Prostate gland (tissue), 2 donors: ENCODE data around the gene LUZP1.

Experiments
- POLR2A ChIP-seq: fragments of 450-650 bp; IDR thresholded peaks from one replicate; pipeline ENCODE4 v1.6.1; 2016; ENCODE audit warnings: antibody characterized with exemption, mild to moderate bottlenecking
- POLR2AphosphoS5 ChIP-seq: sonication (generic); formaldehyde crosslinking; IDR thresholded peaks from one replicate; pipeline ENCODE4 v1.6.1; 2017; ENCODE audit warnings: antibody characterized with exemption
- TF ChIP-seq, protein P1 (sequence below), 4 experiments: fragments of 200-600 bp in 2 of 4; fragments of 450-650 bp in 2 of 4; sonication (generic) in 2 of 4; IDR thresholded peaks; 1 replicate in 3 of 4; 2 replicates in 1 of 4; pipeline ENCODE4 v1.5.1; 2016 to 2019; ENCODE audit warnings: antibody characterized with exemption in 4 of 4, mild to moderate bottlenecking in 2 of 4, moderate library complexity in 2 of 4

DNA sequence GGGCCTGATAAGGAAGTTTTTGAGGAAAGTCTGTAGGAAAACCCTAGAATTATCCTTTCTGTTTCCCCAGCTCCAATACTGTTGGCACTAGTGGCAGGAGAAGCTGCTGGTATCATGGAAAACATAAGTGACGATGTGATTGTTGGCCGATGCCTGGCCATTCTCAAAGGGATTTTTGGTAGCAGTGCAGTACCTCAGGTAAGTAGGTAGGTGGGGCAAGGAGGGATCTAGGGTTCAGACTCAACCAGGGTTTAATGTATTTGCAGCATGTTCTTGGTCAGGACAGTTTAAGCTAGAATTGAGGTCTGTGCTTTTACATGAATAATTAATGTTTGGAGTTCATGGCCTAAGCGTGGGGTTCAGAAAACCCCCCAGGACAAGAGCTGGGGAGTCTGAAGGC lies 87.3 kb downstream of the LUZP1 start:
- TF ChIP-seq, protein P1, sequence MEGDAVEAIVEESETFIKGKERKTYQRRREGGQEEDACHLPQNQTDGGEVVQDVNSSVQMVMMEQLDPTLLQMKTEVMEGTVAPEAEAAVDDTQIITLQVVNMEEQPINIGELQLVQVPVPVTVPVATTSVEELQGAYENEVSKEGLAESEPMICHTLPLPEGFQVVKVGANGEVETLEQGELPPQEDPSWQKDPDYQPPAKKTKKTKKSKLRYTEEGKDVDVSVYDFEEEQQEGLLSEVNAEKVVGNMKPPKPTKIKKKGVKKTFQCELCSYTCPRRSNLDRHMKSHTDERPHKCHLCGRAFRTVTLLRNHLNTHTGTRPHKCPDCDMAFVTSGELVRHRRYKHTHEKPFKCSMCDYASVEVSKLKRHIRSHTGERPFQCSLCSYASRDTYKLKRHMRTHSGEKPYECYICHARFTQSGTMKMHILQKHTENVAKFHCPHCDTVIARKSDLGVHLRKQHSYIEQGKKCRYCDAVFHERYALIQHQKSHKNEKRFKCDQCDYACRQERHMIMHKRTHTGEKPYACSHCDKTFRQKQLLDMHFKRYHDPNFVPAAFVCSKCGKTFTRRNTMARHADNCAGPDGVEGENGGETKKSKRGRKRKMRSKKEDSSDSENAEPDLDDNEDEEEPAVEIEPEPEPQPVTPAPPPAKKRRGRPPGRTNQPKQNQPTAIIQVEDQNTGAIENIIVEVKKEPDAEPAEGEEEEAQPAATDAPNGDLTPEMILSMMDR (IDR thresholded peaks at IDR 0.05): peak in 1 of 4 experiments; percentile 14
- TF ChIP-seq POLR2A: no peak
- TF ChIP-seq POLR2AphosphoS5: no peak
